GM12891 (cell line): Measurements from ENCODE around the gene COMTD1.

Experiments
- POLR2A ChIP-seq: IDR thresholded peaks from 2 replicates; pipeline ENCODE4 v1.6.1; 2011; ENCODE audit warnings: low read depth, low read length, control low read depth
- POLR2AphosphoS5 ChIP-seq: IDR thresholded peaks from 2 replicates; pipeline ENCODE4 v1.6.1; 2011; ENCODE audit warnings: low read depth, low read length, control low read depth
- SPI1 ChIP-seq: IDR thresholded peaks from 2 replicates; pipeline ENCODE4 v1.6.1; 2011; ENCODE audit warnings: low read depth, low read length, control low read depth

GRCh38 chr10:75280236-75280635 lies 44.5 kb upstream of the COMTD1 start:
- TF ChIP-seq POLR2A (no peak), POLR2AphosphoS5 (no peak), SPI1 (no peak)
